Neural cell (in vitro differentiated cells): ENCODE measurements around the gene KRT20.

Source experiments
- CTCF ChIP-seq: fragments of 450-650 bp; IDR thresholded peaks from 2 replicates; pipeline ENCODE4 v1.5.1; 2014; ENCODE audit warnings: antibody characterized with exemption, mild to moderate bottlenecking, moderate library complexity; ENCODE audit not compliant: poor library complexity, severe bottlenecking
- TF ChIP-seq, protein P1 (sequence below): IDR thresholded peaks from 2 replicates; pipeline ENCODE4 v1.6.1; 2012; ENCODE audit warnings: borderline replicate concordance

DNA sequence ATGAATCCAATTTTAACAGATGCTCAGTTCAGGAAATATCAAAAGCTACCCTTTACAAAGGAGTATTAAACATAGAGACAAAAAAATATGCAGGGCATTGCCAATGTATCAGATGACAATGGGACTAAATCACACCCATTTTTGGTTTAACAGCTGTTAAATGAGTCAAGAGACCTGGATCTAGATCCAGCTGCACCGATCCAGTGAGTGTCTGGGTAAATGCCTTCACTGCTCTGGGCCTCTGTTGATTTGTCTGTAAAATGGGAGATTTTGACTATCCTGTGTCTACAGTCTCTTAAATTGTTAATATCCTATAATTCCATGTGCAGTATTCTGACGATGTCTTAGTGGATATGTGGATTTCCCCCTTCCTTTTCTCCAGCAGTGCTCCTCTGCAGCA, 36.0 kb upstream of the KRT20 start:
- TF ChIP-seq, protein P1, sequence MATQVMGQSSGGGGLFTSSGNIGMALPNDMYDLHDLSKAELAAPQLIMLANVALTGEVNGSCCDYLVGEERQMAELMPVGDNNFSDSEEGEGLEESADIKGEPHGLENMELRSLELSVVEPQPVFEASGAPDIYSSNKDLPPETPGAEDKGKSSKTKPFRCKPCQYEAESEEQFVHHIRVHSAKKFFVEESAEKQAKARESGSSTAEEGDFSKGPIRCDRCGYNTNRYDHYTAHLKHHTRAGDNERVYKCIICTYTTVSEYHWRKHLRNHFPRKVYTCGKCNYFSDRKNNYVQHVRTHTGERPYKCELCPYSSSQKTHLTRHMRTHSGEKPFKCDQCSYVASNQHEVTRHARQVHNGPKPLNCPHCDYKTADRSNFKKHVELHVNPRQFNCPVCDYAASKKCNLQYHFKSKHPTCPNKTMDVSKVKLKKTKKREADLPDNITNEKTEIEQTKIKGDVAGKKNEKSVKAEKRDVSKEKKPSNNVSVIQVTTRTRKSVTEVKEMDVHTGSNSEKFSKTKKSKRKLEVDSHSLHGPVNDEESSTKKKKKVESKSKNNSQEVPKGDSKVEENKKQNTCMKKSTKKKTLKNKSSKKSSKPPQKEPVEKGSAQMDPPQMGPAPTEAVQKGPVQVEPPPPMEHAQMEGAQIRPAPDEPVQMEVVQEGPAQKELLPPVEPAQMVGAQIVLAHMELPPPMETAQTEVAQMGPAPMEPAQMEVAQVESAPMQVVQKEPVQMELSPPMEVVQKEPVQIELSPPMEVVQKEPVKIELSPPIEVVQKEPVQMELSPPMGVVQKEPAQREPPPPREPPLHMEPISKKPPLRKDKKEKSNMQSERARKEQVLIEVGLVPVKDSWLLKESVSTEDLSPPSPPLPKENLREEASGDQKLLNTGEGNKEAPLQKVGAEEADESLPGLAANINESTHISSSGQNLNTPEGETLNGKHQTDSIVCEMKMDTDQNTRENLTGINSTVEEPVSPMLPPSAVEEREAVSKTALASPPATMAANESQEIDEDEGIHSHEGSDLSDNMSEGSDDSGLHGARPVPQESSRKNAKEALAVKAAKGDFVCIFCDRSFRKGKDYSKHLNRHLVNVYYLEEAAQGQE, result no peak
- no peak for TF ChIP-seq CTCF
